Tibial artery (tissue), 4 donors: ENCODE measurements around the gene TSHZ2.

ENCODE experiments used
- DNase-seq, 2 donors: peaks; one replicate each; pipeline ENCODE4 v3.0.0-alpha.2; 2019
- H3K27ac ChIP-seq, 2 donors: fragments of 200-600 bp; sonication (generic) in 1 of 2; 1 replicate in 1 of 2; 2 replicates in 1 of 2; pipeline ENCODE4 v1.5.1; 2018 to 2019; ENCODE audit warnings: mild to moderate bottlenecking in 1 of 2
- H3K27me3 ChIP-seq, 2 donors: fragments of 200-600 bp; sonication (generic) in 1 of 2; one replicate each; pipeline versions ENCODE4 v1.5.1 to v1.6.0; 2016 to 2019
- H3K36me3 ChIP-seq, 3 donors: fragments of 200-600 bp; sonication (generic) in 2 of 3; one replicate each; pipeline ENCODE4 v1.5.1; 2016 to 2019; ENCODE audit warnings: mild to moderate bottlenecking in 2 of 3
- H3K4me1 ChIP-seq, 4 donors: fragments of 200-600 bp; sonication (generic) in 2 of 4; 1 replicate in 3 of 4; 2 replicates in 1 of 4; pipeline ENCODE4 v1.5.1; 2016 to 2019
- H3K4me3 ChIP-seq, 2 donors: fragments of 200-600 bp; sonication (generic) in 1 of 2; 1 replicate in 1 of 2; 2 replicates in 1 of 2; pipeline ENCODE4 v1.5.1; 2018 to 2019; ENCODE audit warnings: mild to moderate bottlenecking in 2 of 2
- H3K9me3 ChIP-seq, 3 donors: fragments of 200-600 bp; sonication (generic) in 1 of 3; one replicate each; pipeline ENCODE4 v1.5.1; 2016 to 2019
- CTCF ChIP-seq, 2 experiments: fragments of 200-600 bp in 1 of 2; fragments of 450-650 bp in 1 of 2; IDR thresholded peaks; one replicate each; pipeline ENCODE4 v1.5.1; 2017 to 2019; ENCODE audit warnings: antibody characterized with exemption in 2 of 2, mild to moderate bottlenecking in 1 of 2, moderate library complexity in 1 of 2
- intact Hi-C: fragments of 100-400 bp; cut with DNase I; formaldehyde crosslinking; loops from one replicate; pipeline ENCODE4 v1.15.0; 2023; ENCODE audit warnings: low total_unique reads

TSHZ2 gene

GRCh38 chr20:53332022-53332837 is 360.1 kb downstream of the TSHZ2 start:
- no peak for DNase-seq
- Histone ChIP-seq H3K4me1 (peaks cover 0 to 11% (median 5%) of the 10 kb centered on the region in 4 donors), H3K27ac (no peak overlapping the region), H3K4me3 (no peak overlapping the region), H3K27me3 (peaks cover 0 to 5% of the 10 kb centered on the region in 2 donors), H3K36me3 (no peaks in the 10 kb centered on the region), H3K9me3 (no peaks in the 10 kb centered on the region)
- no peak for TF ChIP-seq CTCF (IDR thresholded peaks at IDR 0.05)
- intact Hi-C loops, result no loop called here

GRCh38 chr20:53334861-53335260 is 362.7 kb downstream of the TSHZ2 start:
- intact Hi-C loops, result no loop called here
- Histone ChIP-seq H3K27me3 (peaks cover 0 to 5% of the 10 kb centered on the region in 2 donors), H3K4me3 (no peak overlapping the region), H3K27ac (no peak overlapping the region), H3K4me1 (peaks cover 0 to 11% (median 5%) of the 10 kb centered on the region in 4 donors), H3K9me3 (no peaks in the 10 kb centered on the region), H3K36me3 (no peaks in the 10 kb centered on the region)
- no peak for TF ChIP-seq CTCF (IDR thresholded peaks at IDR 0.05)
- no peak for DNase-seq

- Histone ChIP-seq H3K27ac (no peak overlapping the region), H3K4me1 (peaks cover 0 to 9% (median 5%) of the 10 kb centered on the region in 4 donors), H3K27me3 (peaks cover 0 to 5% of the 10 kb centered on the region in 2 donors), H3K9me3 (no peaks in the 10 kb centered on the region), H3K4me3 (no peak overlapping the region), H3K36me3 (no peaks in the 10 kb centered on the region)
- no peak for DNase-seq
- intact Hi-C loops, result no loop called here
- TF ChIP-seq CTCF (IDR thresholded peaks at IDR 0.05), result no peak
Observed at GRCh38 chr20:53335555-53335954, 363.4 kb downstream of the TSHZ2 start.

- no peak overlapping the region for H3K27ac ChIP-seq
- intact Hi-C loops, result no loop called here
- H3K36me3 ChIP-seq, result no peaks in the 10 kb centered on the region
- no peaks in the 10 kb centered on the region for H3K9me3 ChIP-seq
- no peak for DNase-seq
- H3K27me3 ChIP-seq, result peaks cover 0 to under 1% of the 10 kb centered on the region in 2 donors
- no peak overlapping the region for H3K4me3 ChIP-seq
- H3K4me1 ChIP-seq, result peaks cover 0 to 1% (median 0%) of the 10 kb centered on the region in 4 donors
- TF ChIP-seq CTCF (IDR thresholded peaks at IDR 0.05), result no peak
Observed at GRCh38 chr20:53336892-53337291, 364.7 kb downstream of the TSHZ2 start.

- Histone ChIP-seq H3K4me3 (no peak overlapping the region), H3K9me3 (no peaks in the 10 kb centered on the region), H3K27me3 (no peaks in the 10 kb centered on the region), H3K36me3 (no peaks in the 10 kb centered on the region), H3K4me1 (no peaks in the 10 kb centered on the region), H3K27ac (no peak overlapping the region)
- intact Hi-C loops, result no loop called here
- no peak for DNase-seq
- no peak for TF ChIP-seq CTCF (IDR thresholded peaks at IDR 0.05)
Observed at GRCh38 chr20:53337390-53338101, 365.4 kb downstream of the TSHZ2 start.
